GM21576 (cell line): ENCODE data around the gene COL6A3.
"Not testable (repeated sequence)": the region's sequence is repeated elsewhere in the genome, so short reads cannot be mapped to it uniquely, and the experiment has no call there.

Experiments used
- ATAC-seq: cut with Tn5 transposase; IDR thresholded peaks from one replicate; pipeline ENCODE4 v1.9.1; 2021; ENCODE audit warnings: mild to moderate bottlenecking, moderate library complexity; ENCODE audit not compliant: unreplicated experiment

Gene COL6A3

DNA sequence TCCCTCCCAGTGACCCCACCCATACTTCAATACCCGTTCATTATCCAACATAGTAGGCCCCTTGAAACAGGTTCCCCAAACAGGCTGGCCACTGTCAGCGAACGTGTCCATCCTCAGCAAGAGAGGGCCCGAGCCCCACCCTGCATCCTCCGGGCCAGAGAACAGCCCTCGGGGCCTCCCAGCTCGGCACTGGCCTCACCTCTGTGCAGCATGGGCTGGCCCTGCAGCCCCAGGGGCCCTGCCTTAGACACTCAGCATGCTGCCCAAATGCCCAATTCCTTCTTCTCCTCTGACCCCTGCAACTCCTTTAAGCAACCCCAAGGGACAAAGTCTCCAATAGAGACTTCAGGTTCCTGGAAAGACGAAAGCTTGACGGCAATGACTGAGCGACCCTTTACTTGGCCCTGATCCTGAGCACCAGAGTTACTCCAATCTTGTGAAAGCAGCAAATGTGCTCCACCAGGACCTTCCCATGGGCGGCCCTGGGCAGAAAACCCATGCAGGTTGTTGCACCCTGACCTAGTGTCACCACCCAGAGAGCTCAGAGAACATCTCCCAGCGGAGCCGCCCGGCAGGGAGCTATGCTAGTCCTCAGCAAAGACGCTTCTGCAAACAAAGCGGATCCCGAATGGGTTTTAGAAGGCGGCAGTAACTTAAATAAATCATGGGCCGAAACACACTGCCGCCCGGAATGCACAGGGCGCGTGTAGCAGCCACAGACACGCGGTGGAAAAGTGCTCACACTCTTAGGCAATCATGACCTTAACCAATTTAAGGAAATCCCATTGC lies 782 bp downstream of the COL6A3 start:
- ATAC-seq, result no peak

DNA sequence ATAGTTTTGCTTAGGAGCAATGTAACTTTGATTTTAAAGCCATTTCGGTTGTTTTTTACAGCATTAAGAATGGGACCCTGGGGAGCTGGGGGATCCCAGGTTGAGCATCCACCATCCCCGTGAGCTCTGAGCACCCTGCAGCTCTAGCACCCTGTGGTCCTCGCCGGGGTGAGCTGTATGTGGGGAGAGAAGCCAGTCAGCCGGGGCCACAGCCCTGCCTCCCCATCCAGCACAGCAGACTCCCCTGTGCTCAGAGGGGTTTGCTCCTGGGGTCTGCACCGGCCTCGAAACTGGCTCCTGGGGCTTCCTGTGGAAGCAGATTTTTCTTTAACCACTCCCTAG lies 1.3 kb downstream of the COL6A3 start:
- no peak for ATAC-seq

DNA sequence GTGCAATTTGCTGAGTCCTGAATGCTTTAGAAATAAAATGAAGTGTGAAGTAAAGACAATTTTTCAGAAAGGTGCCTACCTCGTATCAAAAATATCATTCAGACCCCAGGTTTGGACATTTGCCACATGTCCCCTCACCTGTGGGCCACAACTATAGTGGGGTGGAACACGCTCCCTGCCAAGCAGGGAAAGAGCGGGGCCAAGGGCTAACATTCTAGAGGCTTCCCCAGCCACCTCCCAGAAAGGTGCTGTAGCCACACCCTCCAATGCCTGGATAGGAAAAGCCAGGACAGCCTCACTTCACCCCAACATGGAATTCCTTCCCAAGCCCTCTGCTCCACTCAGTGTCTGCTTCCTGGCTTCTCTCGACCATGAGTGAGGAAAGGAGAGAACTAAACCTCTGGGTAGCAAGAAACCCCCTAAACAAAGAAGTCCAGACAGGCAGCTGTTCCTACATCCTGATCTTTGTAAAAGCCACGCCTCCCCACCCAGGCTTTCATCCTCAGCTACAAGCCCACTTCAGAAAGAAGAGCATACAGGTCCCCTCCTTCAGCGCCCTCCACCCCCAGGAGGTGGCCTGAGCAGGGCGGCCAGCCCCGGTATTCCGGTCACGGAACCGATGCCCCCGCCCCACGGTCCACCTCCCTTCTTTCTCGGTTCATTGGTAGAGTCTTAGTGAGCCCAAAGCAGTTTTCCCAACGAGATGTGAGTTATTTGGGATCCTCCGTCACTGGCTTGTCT lies 2.1 kb downstream of the COL6A3 start:
- ATAC-seq, result no peak

DNA sequence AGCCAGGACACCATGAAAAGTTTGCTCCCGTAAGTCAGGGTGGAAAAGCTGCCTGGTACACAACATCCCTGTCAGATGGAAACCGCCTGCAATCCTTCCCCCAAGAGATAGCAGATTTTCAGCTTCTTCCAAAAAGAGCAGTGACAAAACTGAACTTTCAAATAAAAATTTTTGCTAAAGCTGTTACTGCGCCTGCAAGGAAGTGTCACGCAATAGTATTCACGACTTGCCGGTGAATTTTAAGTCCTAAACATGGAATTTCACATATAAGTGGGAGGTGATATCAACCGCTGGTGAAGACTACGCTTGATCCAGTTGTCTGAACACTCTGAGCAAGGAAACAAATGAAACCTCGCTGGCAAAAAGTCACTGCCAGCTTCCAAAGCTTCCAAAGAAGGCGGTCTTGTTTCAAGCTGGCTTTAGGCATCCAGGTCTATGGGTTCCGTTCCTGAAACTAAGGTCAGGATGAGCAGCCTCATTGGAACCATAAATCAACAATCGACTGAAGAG lies 2.8 kb downstream of the COL6A3 start:
- no peak for ATAC-seq

DNA sequence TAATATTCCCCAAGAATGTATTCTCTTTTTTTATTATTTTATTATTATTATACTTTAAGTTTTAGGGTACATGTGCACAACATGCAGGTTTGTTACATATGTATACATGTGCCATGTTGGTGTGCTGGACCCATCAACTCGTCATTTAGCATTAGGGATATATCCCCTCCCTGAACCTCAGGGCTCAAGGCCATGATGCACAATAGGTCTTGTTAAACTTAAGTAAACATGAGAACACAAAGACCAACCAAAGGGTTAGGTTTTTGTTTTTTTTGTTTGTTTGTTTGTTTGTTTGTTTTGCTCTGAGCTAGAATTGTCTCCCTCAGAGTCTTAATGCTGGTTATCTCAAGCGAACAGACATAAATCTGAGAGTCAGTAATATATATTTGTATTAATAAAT lies 4.7 kb downstream of the COL6A3 start:
- ATAC-seq, result not testable (repeated sequence)

DNA sequence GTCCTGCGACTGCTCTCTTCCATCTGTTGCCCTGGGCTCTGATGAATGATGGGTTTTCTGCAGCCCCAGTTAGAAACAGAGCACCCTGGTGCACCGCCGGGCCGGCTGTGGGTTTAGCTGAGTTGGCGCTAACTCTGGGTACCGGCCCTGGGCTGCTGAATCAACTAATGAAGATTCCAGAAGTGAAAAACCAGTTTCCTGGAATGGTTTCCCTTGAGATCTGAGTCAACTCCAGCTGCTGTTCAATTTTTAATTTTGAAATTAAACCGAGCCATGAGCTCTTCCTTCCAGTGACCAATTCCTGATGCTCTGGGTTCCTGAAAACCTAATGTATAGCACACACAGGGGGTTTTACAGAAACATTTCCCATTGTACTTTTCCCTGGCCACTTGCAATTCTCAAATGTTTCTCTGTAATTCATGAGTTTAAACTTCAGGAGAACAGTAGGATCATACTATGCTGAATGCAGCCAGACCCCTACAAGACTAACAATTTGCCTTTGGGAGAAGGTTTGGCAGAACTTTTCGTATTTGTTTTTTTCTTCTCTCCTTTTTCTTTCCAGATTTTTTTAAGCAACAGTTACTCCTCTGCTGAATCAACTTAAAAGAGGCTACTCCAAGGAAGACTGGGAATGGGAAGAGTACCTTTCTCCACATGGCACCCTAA lies 5.5 kb downstream of the COL6A3 start:
- ATAC-seq, result no peak

DNA sequence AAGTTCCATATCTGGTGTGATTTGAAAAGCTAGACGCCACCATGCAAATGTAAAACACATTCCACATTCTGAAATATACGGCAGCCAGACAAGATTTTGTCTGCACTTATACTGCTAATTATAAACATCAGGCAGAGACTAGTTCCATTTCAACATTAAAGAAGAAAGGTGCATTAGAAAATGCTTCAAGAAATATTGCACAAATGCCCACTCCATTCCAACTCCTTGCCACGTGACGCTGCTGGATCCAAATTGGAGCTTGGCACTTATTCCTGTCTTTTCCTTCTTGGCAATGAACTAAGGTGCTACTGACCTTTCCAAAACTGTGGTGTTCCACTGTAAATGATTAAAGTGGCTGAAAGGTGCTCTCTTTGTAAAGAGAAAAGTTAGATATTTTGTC lies 6.3 kb downstream of the COL6A3 start:
- no peak for ATAC-seq

DNA sequence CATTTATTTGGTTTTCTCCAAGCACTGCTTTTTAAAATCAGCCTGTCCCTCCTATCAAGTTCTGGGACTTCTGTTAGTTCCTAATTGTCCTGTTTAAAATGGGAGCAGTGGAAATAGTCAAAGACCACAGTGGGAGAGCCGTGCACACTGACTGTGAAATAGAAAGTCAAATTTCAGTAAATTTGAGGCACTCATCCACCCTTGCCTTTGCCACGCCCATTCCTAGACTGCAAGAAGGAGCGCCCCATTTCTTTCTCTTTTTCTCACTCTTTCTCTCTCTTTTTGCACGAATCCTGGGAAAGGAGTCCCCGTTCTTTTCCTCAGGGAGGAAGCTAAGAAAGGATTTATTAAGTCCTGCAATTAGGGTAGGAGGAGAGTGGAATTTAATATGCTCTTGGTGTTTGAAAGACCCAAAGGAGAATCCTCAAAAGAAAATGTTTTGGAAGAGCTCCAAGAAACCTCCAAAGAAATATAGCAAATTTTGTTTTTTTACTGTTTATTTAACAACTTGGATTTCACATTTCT lies 7.5 kb downstream of the COL6A3 start:
- ATAC-seq, result no peak

DNA sequence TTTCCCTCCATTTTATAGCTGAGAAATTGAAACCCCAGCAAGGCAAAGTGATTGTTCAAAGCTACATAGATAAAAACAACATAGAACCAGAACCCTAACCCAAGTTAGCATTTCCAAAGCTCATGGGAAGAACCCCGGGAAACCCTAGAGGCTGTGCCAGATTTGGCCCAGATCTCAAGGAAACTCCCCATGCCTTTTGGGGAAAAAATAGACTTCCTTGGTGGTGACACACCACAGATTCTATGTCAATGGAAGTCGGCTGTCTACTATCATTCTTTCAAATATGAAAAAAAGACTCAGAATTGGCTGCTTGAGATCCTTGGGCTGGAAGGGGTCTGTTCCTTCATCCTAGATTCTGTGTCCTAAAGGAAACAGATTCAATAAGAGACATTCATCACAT lies 8.4 kb downstream of the COL6A3 start:
- ATAC-seq, result no peak

DNA sequence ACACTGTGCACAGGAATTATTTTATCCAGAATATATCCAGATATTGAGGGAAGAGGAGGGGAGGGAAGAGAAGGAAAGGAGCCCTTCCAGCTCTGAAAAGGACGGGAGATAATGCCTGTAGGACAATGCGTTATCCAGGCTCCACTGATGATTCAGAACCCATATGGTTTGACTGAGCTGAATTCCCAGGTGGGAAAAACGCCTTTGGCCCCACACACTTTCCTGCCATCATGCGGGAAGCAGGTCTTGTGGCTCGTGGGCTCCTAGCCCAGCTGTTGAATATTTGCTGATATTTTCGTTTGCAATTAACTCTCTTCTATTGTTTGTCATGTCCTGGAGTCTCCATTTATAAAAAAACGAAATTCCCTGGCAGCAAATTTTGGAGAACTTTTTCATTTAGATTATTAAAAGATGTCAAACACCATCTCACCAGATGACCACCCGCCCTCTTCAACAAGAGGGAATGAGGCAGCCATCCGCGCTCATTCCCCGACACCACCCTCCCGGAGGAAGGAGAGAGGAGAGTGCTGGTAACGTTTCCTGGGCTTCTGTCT lies 8.9 kb downstream of the COL6A3 start:
- no peak for ATAC-seq

DNA sequence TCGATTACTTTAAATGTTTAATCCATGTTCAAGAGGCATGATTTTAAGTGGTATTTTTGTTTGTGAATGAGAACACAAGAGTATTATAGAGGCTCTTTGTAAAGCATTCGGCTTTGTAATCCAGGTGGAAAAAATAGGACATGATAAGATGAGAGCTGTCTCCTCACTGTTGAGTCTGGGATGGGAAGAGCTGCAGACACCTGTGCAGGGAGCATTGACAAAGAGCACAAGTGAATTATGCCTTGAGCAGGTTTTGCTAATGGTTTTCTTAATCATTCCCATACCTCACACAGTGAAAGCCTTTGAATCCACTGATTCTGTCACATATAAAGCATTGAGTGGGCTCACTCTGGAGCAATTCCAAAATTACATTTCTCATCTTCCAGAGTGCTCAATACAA lies 9.6 kb downstream of the COL6A3 start:
- no peak for ATAC-seq

DNA sequence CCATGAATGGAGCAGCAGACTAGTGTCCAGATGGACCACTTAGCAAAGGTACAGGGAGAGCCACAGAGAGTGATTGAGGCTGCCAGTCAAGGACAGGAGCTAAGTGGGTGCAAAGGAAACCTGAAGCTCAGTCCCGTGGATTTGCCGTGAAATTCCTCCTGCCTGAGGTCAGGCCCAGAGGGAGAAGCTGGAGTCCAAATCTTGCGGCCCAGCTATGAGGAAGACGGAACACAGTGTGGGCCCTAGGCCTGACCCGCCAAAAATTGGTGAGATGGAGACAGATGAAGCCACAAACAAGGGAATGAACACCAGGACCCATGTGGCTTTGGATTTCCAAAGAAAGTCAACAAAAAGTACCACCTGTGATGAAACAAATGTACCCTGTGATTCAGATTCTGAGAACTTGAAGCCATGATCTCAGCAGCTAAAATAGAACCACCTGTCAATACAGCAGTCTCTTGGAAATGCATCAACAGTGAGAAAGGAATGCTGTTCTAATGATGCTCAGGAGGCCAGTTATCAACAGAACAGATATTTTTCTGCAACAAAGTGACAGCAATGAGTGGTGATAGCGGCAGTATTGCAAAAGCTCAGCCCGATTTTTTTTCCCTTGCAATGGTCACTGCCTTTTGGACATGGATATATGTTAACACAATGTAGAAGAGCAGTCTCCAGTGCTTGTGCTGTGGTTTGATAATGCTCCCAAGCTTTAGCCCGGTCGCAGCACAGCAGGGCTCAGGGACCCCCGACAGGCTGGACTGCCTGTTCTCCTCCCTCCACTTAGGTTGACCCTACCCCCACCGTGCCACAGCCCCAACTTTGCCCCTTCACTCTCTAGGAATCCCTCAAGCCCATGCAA lies 10.7 kb downstream of the COL6A3 start:
- ATAC-seq, result no peak

DNA sequence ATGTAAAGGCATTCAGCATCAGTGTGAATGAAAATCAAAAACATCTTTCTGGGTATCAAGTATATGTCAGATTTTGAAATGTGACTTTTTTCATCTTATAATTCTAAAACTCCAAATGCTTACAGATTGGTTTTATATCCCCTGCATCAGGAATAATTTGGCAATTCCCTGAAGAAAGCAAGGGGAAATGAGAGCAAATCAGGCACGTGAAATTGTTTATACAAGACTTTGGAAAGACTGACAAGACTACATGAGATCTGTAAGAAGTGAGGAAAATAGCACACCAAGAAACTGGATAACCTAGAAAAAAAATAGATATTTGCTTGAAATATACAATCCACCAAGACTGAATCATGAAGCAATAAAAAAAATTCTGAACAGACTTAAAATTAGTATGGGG lies 13.8 kb downstream of the COL6A3 start:
- ATAC-seq, result no peak

DNA sequence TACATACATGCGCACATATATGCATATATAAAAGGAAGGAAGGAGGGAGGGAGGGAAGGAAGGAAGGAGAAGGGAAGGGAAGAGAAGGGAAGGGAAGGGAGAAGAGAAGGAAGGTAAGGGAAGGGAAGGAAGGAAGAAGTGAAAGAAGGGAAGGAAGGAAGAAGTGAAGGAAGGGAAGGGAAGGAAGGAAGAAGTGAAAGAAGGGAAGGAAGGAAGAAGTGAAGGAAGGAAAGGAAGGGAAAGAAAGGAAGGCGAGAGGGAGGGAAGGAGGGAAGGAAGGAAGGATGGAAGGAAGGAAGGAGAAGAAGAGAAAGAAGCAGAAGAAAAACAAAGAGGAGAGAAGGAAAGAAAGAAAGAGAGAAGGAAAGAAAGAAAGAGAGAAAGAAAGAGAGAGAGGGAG lies 16.9 kb downstream of the COL6A3 start:
- ATAC-seq, result no peak

DNA sequence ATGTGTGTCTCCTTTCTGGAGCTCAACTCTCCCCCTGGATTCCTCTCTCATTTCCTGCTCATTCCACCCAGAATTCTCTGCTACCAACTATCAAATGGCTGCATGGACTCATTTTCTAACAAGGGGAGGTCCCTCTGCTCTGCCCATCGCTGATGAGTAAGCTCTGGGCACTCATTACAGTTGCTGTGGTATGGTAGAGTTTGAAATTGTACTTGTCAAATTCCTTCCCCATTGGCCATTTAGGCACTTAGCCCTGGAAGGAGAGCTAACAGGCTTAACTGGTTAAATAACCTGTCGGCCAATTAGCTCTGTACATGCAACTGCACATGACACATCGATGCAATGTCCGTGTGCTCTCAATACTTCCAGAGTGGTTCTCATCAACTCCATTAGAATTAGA lies 20.4 kb downstream of the COL6A3 start:
- no peak for ATAC-seq

DNA sequence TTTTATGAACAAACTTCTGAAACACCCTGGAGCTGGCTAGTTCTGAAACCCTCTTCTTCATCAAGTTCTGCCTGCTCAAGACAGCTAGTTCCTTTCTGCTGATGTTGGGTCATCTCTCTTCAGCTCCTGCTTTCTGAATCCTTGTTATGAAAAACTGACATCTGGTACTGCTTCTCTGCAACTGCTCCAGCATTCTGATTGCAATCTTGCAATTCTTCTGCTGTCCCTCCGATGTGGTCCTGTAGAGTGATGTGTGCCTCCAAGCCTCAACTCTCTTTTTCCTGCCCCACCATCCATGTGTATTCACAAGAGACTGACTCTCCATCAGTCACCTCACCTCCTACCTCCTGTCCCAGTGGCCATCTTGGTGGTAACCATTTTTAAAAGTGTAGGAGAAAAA lies 21.8 kb downstream of the COL6A3 start:
- no peak for ATAC-seq

DNA sequence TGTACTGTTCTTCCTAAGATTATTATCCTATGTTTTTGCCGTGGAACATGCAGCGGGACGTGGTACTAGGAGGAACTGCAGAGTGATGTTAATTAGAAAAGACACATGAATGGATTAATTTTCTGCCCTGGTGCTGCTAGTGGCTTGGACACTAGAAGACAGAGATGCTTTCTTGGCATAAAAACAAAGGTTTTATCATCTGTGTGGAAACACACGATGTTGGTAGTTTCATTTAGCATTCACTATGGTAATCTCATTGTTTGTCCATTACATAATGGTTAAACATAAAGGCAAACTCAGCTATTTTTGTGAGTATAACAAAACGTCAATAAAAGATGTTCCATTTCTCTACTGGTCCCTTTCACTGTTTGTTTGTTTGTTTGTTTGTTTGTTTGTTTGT lies 22.8 kb downstream of the COL6A3 start:
- ATAC-seq, result no peak

DNA sequence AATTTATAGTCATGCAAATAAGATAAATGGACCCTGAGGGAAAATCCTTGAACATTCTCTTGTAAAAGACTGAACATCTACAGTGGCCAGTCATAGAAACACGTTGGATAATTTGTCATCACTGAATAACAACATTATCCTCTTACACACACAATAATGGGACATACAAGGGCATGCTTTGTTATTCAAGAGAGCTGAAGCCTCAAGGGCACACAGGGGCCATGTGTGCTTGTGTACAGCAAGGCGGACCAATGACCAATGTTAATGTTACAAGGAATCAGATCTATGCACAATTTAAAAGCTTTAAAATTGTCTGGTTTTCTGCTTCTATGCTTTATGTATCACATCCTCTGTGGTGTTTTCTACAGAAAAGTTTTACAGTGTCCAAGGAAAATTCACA lies 23.7 kb downstream of the COL6A3 start:
- ATAC-seq, result no peak

DNA sequence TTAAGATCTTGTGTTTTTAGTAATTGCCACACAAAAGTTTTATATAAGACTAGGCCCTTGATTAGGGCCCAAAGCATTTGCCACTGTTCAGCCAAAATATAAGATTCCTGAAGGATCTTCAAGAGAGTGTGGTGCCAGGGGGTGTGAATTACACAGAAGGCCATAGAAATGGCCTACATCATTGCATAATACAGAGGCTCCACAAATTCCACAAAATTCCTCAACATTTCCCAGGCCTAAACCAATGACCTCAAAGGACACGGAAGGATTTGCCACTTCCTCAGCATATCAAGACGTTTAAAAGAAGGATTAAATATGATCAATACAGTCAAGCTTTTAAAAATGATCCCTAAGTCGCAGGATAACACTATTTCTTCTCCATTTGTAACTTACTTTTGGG lies 24.1 kb downstream of the COL6A3 start:
- ATAC-seq, result no peak

DNA sequence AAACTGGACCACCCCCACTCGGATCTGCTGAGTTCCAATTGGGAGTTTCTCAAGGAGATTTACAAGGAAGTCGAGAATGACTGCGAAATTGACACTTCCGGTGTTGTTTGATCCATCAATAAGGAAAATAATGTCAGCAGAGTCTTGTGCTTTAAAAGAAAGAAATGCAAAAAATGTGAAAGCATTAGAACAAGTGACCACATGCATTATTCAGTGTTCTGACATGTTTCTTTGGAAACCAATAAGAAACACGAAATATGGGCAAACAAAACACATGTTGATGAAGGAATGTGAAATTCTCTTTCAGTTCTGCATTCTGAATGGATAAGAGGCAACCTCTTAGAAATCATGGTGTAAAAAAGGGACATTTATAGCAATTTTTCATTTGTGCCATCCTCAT lies 25.9 kb downstream of the COL6A3 start:
- no peak for ATAC-seq

DNA sequence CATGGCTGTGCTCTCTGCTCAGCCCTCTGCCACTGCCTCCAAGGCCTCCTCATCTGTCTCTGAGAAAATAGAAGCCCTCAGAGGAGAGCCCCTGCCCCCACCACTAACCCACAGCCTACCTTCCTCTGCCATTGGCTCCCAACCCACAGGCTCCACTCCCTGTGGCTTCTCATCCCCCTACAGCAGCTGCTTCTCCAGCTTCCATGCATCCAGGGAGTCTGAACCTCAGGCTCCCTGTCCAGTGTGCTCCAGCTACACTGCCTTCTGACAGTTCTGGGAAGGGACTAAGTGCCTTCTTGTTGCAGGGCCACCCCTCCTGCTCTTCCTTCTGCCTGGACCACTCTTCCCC lies 29.3 kb downstream of the COL6A3 start:
- no peak for ATAC-seq
